Endometrial microvascular endothelial cells (primary cell): ENCODE measurements around the gene ZPBP2. TPM values are rescaled to one million over a fixed set of nuclear protein-coding genes. Genes with fewer than 3 reads are reported as not detected.
"Not testable (repeated sequence)": the region's sequence is repeated elsewhere in the genome, so short reads cannot be mapped to it uniquely, and the experiment has no call there.

ENCODE experiments used
- in situ Hi-C: cut with HindIII; loops from 2 replicates; pipeline ENCODE4 v1.10.0; 2017; ENCODE audit warnings: low sequenced_read_pairs, low pct_unique_long_range_greater_than_20kb; ENCODE audit errors: inconsistent ontology term
- total RNA-seq: library from RNA; depleted of rRNA; stranded (reverse); fragments of >200 nt; gene quantifications from one replicate; pipeline ENCODE4 v1.2.3, GENCODE V29; 2015; ENCODE audit errors: inconsistent ontology term

Gene ZPBP2
- total RNA-seq, 1 donor from 2014 or later, result not detected

GRCh38 chr17:39899215-39899614 lies 31.2 kb downstream of the ZPBP2 start:
- in situ Hi-C loops, result no loop called here

DNA sequence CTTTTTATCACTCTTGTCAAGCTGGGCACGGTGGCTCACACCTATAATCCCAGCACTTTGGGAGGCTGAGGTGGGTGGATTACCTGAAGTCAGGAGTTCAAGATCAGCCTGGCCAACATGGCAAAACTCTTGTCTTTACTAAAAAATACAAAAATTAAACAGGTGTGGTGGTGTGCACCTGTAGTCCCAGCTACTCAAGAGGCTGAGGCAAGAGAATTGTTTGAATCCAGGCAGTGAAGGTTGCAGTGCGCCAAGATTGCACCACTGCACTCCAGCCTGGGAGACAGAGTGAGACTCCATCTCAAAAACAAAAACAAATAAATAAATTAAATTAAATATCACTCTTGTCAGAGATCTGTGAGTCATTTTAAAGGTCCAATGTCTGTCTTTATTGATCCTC lies 34.0 kb downstream of the ZPBP2 start:
- in situ Hi-C loops, result not testable (repeated sequence)

GRCh38 chr17:39903158-39903884 lies 35.3 kb downstream of the ZPBP2 start:
- in situ Hi-C loops, result no loop called here

DNA sequence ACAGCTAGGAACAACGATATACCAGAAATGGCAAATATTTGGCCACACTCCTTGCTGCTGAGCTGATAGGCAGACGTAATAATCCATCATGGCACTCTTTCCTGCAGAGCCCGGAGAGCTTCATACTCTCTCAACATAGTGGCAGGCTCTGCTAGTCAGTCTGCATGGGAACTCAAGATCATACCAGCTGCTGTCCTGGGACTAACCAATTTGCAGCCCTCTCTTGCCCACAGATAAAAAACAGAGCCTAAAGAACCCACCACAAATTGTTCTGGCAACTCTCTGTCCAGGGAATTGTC lies 36.9 kb downstream of the ZPBP2 start:
- in situ Hi-C loops, result no loop called here

- in situ Hi-C loops, result no loop called here
These were observed 40.9 kb downstream of the ZPBP2 start for GRCh38 chr17:39908789-39909352.

DNA sequence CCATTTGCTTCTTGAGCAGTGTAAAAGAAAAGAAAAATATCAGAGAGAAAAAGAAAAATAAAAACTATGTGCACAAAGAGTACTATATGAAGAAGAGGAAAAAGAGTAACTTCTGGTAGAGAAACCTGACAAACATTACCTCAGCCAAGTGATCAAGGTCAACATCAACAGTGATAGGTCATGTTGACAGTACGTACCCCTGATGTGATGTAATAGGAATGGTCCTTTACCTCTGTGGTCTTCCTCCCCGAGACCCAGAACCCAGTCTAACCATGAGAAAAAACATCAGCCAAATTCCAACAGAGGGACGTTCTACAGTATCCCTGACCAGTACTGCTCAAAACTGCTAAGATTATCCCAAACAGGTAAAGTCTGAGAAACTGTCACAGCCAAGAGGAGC lies 46.0 kb downstream of the ZPBP2 start:
- in situ Hi-C loops, result no loop called here

- in situ Hi-C loops, result no loop called here
These were observed 47.6 kb downstream of the ZPBP2 start for GRCh38 chr17:39915559-39915958.

GRCh38 chr17:39916918-39917317 lies 48.9 kb downstream of the ZPBP2 start:
- in situ Hi-C loops, result no loop called here

DNA sequence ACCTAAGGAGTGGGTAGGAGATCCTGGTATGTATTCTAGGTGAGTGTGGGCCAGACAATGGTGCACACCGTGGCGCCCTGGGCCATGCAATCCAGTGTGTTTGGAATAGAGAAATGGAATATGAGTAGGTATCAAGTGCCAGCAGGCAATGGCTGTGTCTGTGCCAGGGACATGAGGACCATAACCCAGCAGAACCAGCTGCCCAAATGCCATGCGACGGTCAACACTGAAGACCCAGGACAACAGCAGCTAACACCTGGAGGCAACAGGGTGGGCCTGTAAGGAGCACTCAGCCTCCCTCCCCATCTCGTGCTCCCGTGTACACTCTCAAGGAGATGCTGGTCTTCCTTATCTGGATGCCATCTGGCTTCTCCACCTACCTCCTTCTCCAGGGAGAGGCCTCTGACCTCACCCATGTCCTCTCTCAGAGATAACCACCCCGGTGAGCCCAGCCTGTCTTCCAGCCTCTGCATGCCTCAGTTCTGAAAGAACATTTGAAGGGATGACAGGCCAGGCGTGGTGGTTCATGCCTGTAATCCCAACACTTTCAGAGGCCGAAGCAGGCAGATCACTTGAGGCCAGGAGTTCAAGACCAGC lies 51.2 kb downstream of the ZPBP2 start:
- in situ Hi-C loops, result no loop called here

DNA sequence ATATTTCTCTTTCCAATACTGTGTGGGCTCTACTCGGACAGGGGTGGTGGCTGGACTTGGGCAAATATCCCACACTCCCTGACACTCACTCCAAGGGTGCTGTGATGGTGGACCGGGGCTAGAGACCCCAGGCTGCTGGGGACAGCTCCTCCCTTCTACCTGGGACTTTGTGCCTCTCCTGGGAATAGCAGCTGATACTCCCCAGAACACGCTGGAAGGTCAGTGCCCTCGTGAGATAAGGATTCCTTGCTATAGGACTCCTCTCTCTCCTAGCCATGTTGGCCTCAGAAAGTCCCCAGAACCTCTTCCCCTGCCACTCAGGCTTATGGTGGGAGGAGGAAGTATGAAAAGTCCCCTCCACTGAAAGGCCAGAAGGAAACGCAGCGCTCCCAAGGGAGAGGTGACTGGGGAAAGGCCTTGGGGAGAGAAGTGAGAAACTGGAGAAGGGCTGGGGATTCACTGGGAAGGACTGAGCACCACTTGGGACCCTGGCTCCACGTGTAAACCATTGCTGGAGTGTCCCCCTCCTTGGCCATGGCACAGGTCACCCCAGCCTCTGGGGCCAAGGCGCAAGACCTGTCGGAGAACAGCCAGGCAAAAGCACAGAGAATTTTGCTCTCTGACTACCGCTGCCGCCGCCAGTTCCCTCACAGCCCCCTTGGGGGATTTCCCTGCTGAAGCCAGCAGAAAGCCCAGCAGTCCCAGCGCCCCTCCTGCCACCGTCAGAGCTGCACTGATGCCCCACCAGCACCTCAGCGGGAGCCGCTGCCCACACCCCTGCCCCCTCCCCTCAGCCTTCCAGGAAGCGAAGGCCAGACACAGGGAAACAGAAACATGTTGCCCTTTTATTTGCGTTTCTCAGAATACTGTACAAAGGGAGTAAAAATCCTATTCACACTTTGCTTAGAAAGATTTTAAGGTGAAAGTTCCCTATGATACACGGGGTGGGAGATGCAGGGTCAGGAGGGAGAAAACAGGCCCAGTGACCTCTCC lies 52.5 kb downstream of the ZPBP2 start:
- in situ Hi-C loops, result no loop called here

DNA sequence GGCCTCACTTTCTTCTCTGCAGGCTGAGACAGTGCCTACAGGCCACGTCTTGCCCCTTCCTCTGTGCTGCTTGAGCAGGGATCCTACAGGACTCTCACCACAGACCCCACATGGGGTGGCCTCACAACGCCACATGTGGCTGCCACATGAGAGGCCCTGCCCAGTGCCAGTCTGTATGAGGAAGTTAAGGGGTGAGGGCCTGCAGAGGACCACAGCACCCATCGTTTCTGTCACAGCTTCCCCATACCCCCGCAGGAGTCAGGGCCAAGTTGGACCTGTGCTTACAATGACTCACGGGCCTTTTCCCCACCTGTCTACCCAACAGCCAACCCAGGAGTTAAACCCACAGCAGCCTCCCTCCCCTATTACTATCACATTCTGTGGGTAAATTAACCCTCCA lies 53.3 kb downstream of the ZPBP2 start:
- in situ Hi-C loops, result no loop called here

DNA sequence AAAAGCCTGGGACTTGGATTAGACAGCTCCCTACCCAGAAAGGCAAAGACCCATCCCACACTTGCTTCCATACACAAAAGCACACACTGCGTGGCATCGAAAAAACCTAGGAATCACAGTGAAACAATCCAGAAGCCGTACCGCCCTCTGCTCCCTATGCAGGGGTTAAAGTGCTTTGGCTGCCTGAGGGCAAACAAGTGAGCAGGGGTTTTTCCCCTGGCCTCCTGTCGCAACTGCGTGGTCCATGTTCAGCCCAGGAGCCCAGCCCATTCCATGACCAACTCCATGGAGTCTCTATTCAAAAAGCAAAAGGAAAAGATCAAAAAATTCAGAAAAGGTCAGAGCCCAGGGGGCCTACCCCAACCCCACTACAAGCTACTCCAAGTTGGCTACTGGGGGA lies 54.0 kb downstream of the ZPBP2 start:
- in situ Hi-C loops, result no loop called here

DNA sequence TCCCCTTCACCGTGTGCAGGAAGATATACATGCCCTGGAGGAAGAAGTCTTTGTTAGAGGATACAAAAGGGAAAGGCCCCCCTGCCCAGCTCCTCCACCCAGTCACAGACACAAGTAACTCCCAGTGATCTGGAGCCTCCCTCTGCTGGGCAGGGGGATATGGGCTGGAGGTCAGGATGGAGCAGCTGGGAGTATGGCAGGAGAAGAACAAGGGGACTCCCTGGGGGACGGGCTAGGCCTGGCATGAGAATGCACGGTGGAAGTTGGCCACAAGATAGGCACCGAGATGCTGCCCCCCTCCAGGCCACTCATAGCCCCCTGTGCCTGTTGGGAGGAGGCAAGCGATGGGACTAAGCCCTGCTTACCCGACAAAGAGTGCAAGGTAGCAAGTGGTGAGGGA lies 55.2 kb downstream of the ZPBP2 start:
- in situ Hi-C loops, result no loop called here

- in situ Hi-C loops, result no loop called here
These were observed 56.1 kb downstream of the ZPBP2 start for GRCh38 chr17:39923836-39924690.

DNA sequence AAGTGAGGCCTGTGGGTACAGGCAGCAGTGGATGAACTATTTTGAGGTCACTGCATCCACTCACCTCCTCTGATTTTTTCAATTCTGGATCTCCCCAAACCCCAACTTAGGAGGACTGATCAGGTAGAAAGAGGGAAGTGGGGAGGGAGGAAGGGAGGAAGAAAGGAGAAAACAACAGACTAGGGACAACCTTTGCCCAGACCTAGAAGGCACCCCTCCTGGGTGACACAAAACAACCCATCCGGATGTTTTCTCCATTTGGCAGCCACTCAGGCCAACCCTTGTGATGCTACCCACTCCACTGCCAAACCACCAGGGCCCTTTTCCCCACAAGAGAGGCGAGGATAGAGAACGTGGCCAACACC lies 56.7 kb downstream of the ZPBP2 start:
- in situ Hi-C loops, result no loop called here

DNA sequence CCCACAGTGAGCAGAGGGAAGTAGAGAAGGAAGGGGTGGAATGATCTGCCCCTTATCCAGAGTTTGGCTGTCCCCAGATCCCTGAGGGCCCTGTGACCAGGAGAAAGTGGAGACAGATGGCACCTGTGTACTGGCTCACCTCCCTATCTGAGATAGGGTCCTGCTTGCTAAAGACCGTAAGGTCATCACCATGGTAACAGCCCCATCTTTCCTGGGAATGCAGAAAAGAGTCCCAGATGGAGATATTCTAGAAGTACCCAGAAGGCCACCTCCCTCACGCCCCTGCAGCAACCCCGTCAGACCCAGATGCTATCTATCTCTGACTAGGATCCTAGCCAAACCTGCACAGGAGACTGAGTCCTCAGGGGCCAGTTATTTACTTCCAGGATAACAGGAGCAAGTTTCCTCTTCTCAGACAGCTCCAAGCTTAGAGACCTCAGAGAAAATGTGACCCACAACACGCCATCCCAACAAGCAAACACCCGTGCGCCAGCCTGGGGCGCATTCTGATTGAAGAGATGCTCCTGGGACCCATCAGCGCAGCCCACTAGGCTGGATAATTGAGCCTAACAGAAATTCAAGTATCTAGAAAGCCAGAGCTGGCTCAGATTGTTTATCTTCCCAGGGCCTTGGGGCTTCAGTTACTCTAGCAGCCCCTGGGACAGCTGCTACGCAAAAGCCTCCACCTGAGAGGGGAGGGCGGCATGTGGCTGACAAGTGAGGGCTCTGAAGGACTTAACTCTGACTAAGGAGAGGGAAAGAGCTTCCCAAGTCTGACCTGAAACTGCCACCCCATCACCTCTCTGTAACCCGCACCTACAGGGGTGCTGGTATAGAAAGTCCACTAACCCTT lies 57.5 kb downstream of the ZPBP2 start:
- in situ Hi-C loops, result no loop called here

DNA sequence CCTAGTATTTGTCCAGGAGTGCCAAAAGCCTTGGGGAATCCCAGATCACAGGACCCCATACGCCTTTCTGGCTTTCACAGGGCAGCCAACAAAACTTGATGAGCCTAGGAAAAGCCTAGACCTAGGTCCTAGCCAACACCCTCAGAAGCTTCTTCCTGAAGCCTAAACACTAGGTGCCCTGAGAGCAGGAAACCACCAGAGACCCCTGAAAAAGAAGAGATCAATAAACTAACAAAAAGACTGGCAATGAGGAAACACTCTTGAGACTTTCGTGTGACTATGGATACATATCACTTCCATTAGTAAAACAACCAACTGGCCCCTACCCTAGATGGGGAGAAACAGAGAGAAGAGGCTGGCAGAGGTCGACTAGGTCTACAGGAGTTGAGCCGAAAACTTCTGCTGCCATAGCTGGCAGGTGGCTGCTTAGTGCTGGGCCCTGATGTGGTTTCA lies 58.2 kb downstream of the ZPBP2 start:
- in situ Hi-C loops, result no loop called here

GRCh38 chr17:39926588-39927100 lies 58.6 kb downstream of the ZPBP2 start:
- in situ Hi-C loops, result no loop called here
